HEK293 (cell line): Measurements from ENCODE around the gene DSC1.

Source experiments
- CTCF ChIA-PET: fragments of 350-600 bp; formaldehyde crosslinking; extraction: SDS; loops from one replicate; lab custom pipeline; 2021; ENCODE audit warnings: antibody characterized with exemption; lab: Yijun Ruan, JAX
- POLR2A ChIA-PET: fragments of 300-600 bp; formaldehyde crosslinking; extraction: SDS; loops from one replicate; lab custom pipeline; 2020; ENCODE audit warnings: antibody characterized with exemption, inconsistent platforms; lab: Yijun Ruan, JAX
- H3K27ac ChIP-seq: fragments of 200-500 bp; sonication (Bioruptor generic); 2 replicates; pipeline ENCODE4 v1.5.1; 2014; ENCODE audit warnings: low read depth, low read length, control low read depth, inconsistent platforms; ENCODE audit errors: extremely low read depth
- H3K36me3 ChIP-seq, 2 experiments: fragments of 200-500 bp in 1 of 2; sonication (Bioruptor generic) in 1 of 2; 1 replicate in 1 of 2; 2 replicates in 1 of 2; pipeline ENCODE4 v1.5.1; 2014 to 2017; ENCODE audit warnings: inconsistent platforms in 2 of 2, low read length in 2 of 2; ENCODE audit not compliant: control insufficient read depth in 2 of 2, insufficient read depth in 1 of 2
- H3K4me1 ChIP-seq: fragments of 200-500 bp; sonication (Bioruptor generic); 2 replicates; pipeline ENCODE4 v1.5.1; 2014; ENCODE audit warnings: mild to moderate bottlenecking, low read length, inconsistent platforms; ENCODE audit not compliant: control insufficient read depth, insufficient read depth
- H3K4me3 ChIP-seq: 2 replicates; pipeline ENCODE4 v1.5.1; 2011; ENCODE audit warnings: low read depth, mild to moderate bottlenecking, control low read depth, low read length, moderate library complexity
- H3K9me3 ChIP-seq: fragments of 200-500 bp; sonication (Bioruptor generic); 2 replicates; pipeline ENCODE4 v1.5.1; 2014; ENCODE audit warnings: low read depth, low read length, inconsistent platforms; ENCODE audit not compliant: control insufficient read depth, insufficient read depth
- HOXC10 ChIP-seq: sonication (generic); formaldehyde crosslinking; IDR thresholded peaks from 2 replicates; pipeline ENCODE4 v1.8.1; 2023; ENCODE audit warnings: mild to moderate bottlenecking, missing genetic modification reagents
- MZF1 ChIP-seq: fragments of 450-650 bp; formaldehyde crosslinking; IDR thresholded peaks from 2 replicates; pipeline ENCODE4 v1.5.1; 2017; ENCODE audit warnings: missing biosample characterization, missing genetic modification characterization, borderline replicate concordance
- OVOL3 ChIP-seq: fragments of 450-650 bp; formaldehyde crosslinking; IDR thresholded peaks from 2 replicates; pipeline ENCODE4 v1.5.1; 2016; ENCODE audit warnings: missing biosample characterization, missing genetic modification characterization
- SALL2 ChIP-seq: fragments of 450-650 bp; formaldehyde crosslinking; IDR thresholded peaks from 2 replicates; pipeline ENCODE4 v1.5.0; 2017; ENCODE audit warnings: missing biosample characterization, mild to moderate bottlenecking, missing genetic modification characterization, borderline replicate concordance
- SP3 ChIP-seq: fragments of 450-650 bp; formaldehyde crosslinking; IDR thresholded peaks from 2 replicates; pipeline ENCODE4 v1.5.1; 2016; ENCODE audit warnings: missing biosample characterization, missing genetic modification characterization
- TRIM28 ChIP-seq: IDR thresholded peaks from 2 replicates; pipeline ENCODE4 v1.6.1; 2011; ENCODE audit warnings: low read length, control low read depth, borderline replicate concordance
- ZFP69B ChIP-seq: fragments of 450-650 bp; formaldehyde crosslinking; IDR thresholded peaks from 2 replicates; pipeline ENCODE4 v1.5.1; 2016; ENCODE audit warnings: missing biosample characterization, missing genetic modification characterization
- ZIC2 ChIP-seq: fragments of 450-650 bp; formaldehyde crosslinking; IDR thresholded peaks from 2 replicates; pipeline ENCODE4 v1.5.1; 2016; ENCODE audit warnings: missing biosample characterization, missing genetic modification characterization
- ZNF10 ChIP-seq: fragments of 450-650 bp; formaldehyde crosslinking; IDR thresholded peaks from 2 replicates; pipeline ENCODE4 v1.5.1; 2017; ENCODE audit warnings: missing biosample characterization, missing genetic modification characterization
- ZNF274 ChIP-seq, 2 experiments: fragments of 200-500 bp in 1 of 2; fragments of 450-650 bp in 1 of 2; sonication (Bioruptor generic) in 1 of 2; formaldehyde crosslinking in 1 of 2; IDR thresholded peaks; 2 replicates each; pipeline versions ENCODE4 v1.5.1 to v1.6.1; 2014 to 2016; ENCODE audit warnings: borderline replicate concordance in 1 of 2, inconsistent platforms in 1 of 2, low read length in 1 of 2, missing biosample characterization in 1 of 2, missing genetic modification characterization in 1 of 2
- ZNF350 ChIP-seq: fragments of 450-650 bp; formaldehyde crosslinking; IDR thresholded peaks from 2 replicates; pipeline ENCODE4 v1.5.0; 2017; ENCODE audit warnings: missing biosample characterization, mild to moderate bottlenecking, missing genetic modification characterization
- ZNF510 ChIP-seq: fragments of 450-650 bp; formaldehyde crosslinking; IDR thresholded peaks from 2 replicates; pipeline ENCODE4 v1.5.1; 2018; ENCODE audit warnings: mild to moderate bottlenecking, missing genetic modification characterization, missing biosample characterization; ENCODE audit not compliant: insufficient replicate concordance
- ZNF521 ChIP-seq: fragments of 450-650 bp; formaldehyde crosslinking; IDR thresholded peaks from 2 replicates; pipeline ENCODE4 v1.5.1; 2017; ENCODE audit warnings: missing biosample characterization, mild to moderate bottlenecking, missing genetic modification characterization
- ZNF558 ChIP-seq: fragments of 450-650 bp; formaldehyde crosslinking; IDR thresholded peaks from 2 replicates; pipeline ENCODE4 v1.5.1; 2016; ENCODE audit warnings: missing biosample characterization, missing genetic modification characterization
- ZNF600 ChIP-seq: fragments of 450-650 bp; formaldehyde crosslinking; IDR thresholded peaks from 2 replicates; pipeline ENCODE4 v1.5.1; 2016; ENCODE audit warnings: missing biosample characterization, missing genetic modification characterization
- ZNF707 ChIP-seq: fragments of 450-650 bp; formaldehyde crosslinking; IDR thresholded peaks from 2 replicates; pipeline ENCODE4 v1.5.1; 2016; ENCODE audit warnings: missing biosample characterization, missing genetic modification characterization
- ZXDB ChIP-seq: fragments of 450-650 bp; formaldehyde crosslinking; IDR thresholded peaks from 2 replicates; pipeline ENCODE4 v1.5.1; 2016; ENCODE audit warnings: missing biosample characterization, missing genetic modification characterization
- TF ChIP-seq, protein P1 (sequence below): fragments of 450-650 bp; formaldehyde crosslinking; IDR thresholded peaks from 2 replicates; pipeline ENCODE4 v1.5.1; 2017; ENCODE audit warnings: missing biosample characterization, missing genetic modification characterization
- TF ChIP-seq, protein P2 (sequence below): fragments of 450-650 bp; formaldehyde crosslinking; IDR thresholded peaks from 2 replicates; pipeline ENCODE4 v1.5.1; 2016; ENCODE audit warnings: missing biosample characterization, missing genetic modification characterization, low read depth
- TF ChIP-seq, protein P3 (sequence below): fragments of 450-650 bp; formaldehyde crosslinking; IDR thresholded peaks from 2 replicates; pipeline ENCODE4 v1.5.1; 2016; ENCODE audit warnings: missing biosample characterization, missing genetic modification characterization
- TF ChIP-seq, protein P4 (sequence below): fragments of 450-650 bp; formaldehyde crosslinking; IDR thresholded peaks from 2 replicates; pipeline ENCODE4 v1.5.1; 2016; ENCODE audit warnings: missing biosample characterization, missing genetic modification characterization
- TF ChIP-seq, protein P5 (sequence below): fragments of 450-650 bp; formaldehyde crosslinking; IDR thresholded peaks from 2 replicates; pipeline ENCODE4 v1.5.1; 2017; ENCODE audit warnings: missing biosample characterization, mild to moderate bottlenecking, missing genetic modification characterization, moderate library complexity

The DSC1 gene

DNA sequence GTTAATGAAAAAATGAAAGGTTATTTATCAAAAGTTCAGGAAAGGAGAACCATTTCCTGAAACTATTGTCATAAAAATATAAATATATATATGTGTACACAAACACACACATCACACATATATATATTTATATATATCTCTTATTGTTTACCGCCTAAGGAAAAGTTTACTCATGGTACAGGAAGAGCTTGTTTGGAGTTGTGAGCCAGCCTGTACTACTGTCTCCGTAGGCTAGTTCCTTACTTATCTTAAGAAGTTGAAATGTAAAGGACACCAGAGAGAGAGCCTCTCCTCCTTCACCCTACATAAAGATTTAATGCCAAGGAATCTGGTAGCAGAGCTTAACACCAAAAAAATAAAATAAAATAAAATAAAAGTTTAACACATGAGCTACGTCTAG lies 19.6 kb downstream of the DSC1 start:
- H3K4me3 ChIP-seq: no peak overlapping the region
- ChIA-PET POLR2A (no interaction called here), CTCF (no interaction called here)
- no peaks in the 10 kb centered on the region for H3K9me3 ChIP-seq
- no peak for TF ChIP-seq ZNF274 (IDR thresholded peaks at IDR 0.05; ENCODE audit: low read length)
- TF ChIP-seq ZNF274 (tag by site-specific recombination; IDR thresholded peaks at IDR 0.05; ENCODE audit: borderline replicate concordance): no peak
- TF ChIP-seq, protein P1, sequence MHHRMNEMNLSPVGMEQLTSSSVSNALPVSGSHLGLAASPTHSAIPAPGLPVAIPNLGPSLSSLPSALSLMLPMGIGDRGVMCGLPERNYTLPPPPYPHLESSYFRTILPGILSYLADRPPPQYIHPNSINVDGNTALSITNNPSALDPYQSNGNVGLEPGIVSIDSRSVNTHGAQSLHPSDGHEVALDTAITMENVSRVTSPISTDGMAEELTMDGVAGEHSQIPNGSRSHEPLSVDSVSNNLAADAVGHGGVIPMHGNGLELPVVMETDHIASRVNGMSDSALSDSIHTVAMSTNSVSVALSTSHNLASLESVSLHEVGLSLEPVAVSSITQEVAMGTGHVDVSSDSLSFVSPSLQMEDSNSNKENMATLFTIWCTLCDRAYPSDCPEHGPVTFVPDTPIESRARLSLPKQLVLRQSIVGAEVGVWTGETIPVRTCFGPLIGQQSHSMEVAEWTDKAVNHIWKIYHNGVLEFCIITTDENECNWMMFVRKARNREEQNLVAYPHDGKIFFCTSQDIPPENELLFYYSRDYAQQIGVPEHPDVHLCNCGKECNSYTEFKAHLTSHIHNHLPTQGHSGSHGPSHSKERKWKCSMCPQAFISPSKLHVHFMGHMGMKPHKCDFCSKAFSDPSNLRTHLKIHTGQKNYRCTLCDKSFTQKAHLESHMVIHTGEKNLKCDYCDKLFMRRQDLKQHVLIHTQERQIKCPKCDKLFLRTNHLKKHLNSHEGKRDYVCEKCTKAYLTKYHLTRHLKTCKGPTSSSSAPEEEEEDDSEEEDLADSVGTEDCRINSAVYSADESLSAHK: no peak
- TF ChIP-seq ZXDB (tag by site-specific recombination): no peak
- TF ChIP-seq, protein P2, sequence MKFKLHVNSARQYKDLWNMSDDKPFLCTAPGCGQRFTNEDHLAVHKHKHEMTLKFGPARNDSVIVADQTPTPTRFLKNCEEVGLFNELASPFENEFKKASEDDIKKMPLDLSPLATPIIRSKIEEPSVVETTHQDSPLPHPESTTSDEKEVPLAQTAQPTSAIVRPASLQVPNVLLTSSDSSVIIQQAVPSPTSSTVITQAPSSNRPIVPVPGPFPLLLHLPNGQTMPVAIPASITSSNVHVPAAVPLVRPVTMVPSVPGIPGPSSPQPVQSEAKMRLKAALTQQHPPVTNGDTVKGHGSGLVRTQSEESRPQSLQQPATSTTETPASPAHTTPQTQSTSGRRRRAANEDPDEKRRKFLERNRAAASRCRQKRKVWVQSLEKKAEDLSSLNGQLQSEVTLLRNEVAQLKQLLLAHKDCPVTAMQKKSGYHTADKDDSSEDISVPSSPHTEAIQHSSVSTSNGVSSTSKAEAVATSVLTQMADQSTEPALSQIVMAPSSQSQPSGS (tag by site-specific recombination): no peak
- no peak for TF ChIP-seq ZNF10 (tag by site-specific recombination)
- no peak for TF ChIP-seq ZNF707 (tag by site-specific recombination)
- TF ChIP-seq HOXC10 (CRISPR knock-in tag): no peak
- no peak overlapping the region for H3K27ac ChIP-seq
- no peaks in the 10 kb centered on the region for H3K36me3 ChIP-seq
- no peaks in the 10 kb centered on the region for H3K4me1 ChIP-seq

DNA sequence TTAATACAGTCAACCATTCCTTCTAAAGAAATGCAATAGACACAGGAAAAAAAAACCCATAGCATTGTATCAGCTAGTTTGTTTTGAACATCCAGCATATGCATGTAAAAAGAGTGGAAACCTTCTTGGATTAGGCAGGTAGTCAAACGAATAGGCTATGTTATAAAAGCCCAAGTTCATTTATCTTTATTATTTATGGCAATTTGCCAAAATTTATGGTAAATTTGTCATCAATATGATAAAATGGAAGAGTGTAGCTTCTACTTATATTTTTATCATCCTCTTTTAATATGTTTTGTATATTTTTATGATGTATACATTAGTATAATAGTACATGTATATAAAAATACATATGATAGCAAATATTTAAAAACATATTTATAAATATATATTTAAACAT lies 23.9 kb downstream of the DSC1 start:
- Histone ChIP-seq H3K4me3 (no peak overlapping the region), H3K9me3 (no peaks in the 10 kb centered on the region), H3K27ac (no peak overlapping the region), H3K4me1 (no peaks in the 10 kb centered on the region), H3K36me3 (no peaks in the 10 kb centered on the region)
- ChIA-PET CTCF (no interaction called here), POLR2A (no interaction called here)
- no peak for TF ChIP-seq ZNF350
- TF ChIP-seq SALL2 (tag by site-specific recombination): no peak
- no peak for TF ChIP-seq OVOL3 (tag by site-specific recombination)
- no peak for TF ChIP-seq ZNF558
- no peak for TF ChIP-seq MZF1
- TF ChIP-seq SP3: no peak
- TF ChIP-seq ZNF510 (tag by site-specific recombination): no peak
- TF ChIP-seq, protein P3, sequence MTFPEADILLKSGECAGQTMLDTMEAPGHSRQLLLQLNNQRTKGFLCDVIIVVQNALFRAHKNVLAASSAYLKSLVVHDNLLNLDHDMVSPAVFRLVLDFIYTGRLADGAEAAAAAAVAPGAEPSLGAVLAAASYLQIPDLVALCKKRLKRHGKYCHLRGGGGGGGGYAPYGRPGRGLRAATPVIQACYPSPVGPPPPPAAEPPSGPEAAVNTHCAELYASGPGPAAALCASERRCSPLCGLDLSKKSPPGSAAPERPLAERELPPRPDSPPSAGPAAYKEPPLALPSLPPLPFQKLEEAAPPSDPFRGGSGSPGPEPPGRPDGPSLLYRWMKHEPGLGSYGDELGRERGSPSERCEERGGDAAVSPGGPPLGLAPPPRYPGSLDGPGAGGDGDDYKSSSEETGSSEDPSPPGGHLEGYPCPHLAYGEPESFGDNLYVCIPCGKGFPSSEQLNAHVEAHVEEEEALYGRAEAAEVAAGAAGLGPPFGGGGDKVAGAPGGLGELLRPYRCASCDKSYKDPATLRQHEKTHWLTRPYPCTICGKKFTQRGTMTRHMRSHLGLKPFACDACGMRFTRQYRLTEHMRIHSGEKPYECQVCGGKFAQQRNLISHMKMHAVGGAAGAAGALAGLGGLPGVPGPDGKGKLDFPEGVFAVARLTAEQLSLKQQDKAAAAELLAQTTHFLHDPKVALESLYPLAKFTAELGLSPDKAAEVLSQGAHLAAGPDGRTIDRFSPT: no peak
- TF ChIP-seq ZNF600 (tag by site-specific recombination): no peak
- TF ChIP-seq, protein P4, sequence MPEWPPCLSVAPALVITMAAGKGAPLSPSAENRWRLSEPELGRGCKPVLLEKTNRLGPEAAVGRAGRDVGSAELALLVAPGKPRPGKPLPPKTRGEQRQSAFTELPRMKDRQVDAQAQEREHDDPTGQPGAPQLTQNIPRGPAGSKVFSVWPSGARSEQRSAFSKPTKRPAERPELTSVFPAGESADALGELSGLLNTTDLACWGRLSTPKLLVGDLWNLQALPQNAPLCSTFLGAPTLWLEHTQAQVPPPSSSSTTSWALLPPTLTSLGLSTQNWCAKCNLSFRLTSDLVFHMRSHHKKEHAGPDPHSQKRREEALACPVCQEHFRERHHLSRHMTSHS (tag by site-specific recombination): no peak
- TF ChIP-seq, protein P5, sequence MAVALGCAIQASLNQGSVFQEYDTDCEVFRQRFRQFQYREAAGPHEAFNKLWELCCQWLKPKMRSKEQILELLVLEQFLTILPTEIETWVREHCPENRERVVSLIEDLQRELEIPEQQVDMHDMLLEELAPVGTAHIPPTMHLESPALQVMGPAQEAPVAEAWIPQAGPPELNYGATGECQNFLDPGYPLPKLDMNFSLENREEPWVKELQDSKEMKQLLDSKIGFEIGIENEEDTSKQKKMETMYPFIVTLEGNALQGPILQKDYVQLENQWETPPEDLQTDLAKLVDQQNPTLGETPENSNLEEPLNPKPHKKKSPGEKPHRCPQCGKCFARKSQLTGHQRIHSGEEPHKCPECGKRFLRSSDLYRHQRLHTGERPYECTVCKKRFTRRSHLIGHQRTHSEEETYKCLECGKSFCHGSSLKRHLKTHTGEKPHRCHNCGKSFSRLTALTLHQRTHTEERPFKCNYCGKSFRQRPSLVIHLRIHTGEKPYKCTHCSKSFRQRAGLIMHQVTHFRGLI: no peak
- TF ChIP-seq ZNF521 (tag by site-specific recombination): no peak
- no peak for TF ChIP-seq ZIC2
- no peak for TF ChIP-seq TRIM28
- no peak for TF ChIP-seq ZFP69B (tag by site-specific recombination)
